ENCODE results near the gene MED27. TPM values are rescaled to one million over a fixed set of nuclear protein-coding genes. Genes with fewer than 3 reads are reported as not detected.

MED27 gene
- total and polyA plus RNA-seq, 2 of the 8 experiments (the other 6 are each of a cell fraction or from before 2014, with no cell fraction given): 29.9 to 56.5 TPM

DNA sequence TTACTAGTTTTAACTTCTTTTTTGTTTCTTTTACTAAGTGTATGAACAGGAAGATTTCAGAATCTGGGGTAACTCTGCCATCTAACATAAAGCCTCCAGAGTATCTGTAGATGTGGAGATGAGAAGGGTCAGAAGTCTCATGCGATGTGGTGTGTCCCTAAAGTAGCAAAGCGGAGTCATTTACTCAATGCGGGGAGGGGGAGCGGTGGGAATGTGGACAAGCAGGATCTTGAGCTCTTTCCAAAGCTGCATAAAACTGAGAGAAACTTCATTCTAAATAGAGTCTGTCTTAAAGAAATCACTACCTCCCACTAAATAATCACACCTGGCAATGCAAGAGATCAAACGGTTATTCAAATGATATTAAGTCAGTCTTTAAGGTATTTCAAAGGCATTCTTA, 92.4 kb downstream of the MED27 start (continued):
- TF ChIP-seq HDAC2 (IDR thresholded peaks at IDR 0.05; ENCODE audit: borderline replicate concordance in 1 of 2, low read depth in 2 of 2, low read length in 2 of 2) (no peak), TCF12 (IDR thresholded peaks at IDR 0.05; ENCODE audit: low read depth, low read length) (no peak), KDM4A (IDR thresholded peaks at IDR 0.05; ENCODE audit: low read depth, low read length, severe bottlenecking) (no peak), RBBP5 (IDR thresholded peaks at IDR 0.05; ENCODE audit: borderline replicate concordance, low read depth, low read length) (no peak)
- TF ChIP-seq, protein P1, sequence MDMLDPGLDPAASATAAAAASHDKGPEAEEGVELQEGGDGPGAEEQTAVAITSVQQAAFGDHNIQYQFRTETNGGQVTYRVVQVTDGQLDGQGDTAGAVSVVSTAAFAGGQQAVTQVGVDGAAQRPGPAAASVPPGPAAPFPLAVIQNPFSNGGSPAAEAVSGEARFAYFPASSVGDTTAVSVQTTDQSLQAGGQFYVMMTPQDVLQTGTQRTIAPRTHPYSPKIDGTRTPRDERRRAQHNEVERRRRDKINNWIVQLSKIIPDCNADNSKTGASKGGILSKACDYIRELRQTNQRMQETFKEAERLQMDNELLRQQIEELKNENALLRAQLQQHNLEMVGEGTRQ (IDR thresholded peaks at IDR 0.05; ENCODE audit: low read length): no peak
